HUES48 (cell line): ENCODE measurements around the gene CHD6.

Source experiments
- H3K27ac ChIP-seq: one replicate; pipeline ENCODE4 v1.7.0; 2013; ENCODE audit warnings: low read depth, low read length, inconsistent platforms
- H3K27me3 ChIP-seq: 2 replicates; pipeline ENCODE4 v1.6.1; 2013; ENCODE audit warnings: mild to moderate bottlenecking, low read length; ENCODE audit not compliant: control insufficient read depth, insufficient read depth
- H3K36me3 ChIP-seq: 2 replicates; pipeline ENCODE4 v1.6.1; 2013; ENCODE audit warnings: low read length; ENCODE audit not compliant: control insufficient read depth, insufficient read depth
- H3K4me1 ChIP-seq: 2 replicates; pipeline ENCODE4 v1.6.1; 2013; ENCODE audit warnings: mild to moderate bottlenecking, low read length; ENCODE audit not compliant: control insufficient read depth, insufficient read depth
- H3K4me3 ChIP-seq: 2 replicates; pipeline ENCODE4 v1.5.1; 2013; ENCODE audit warnings: mild to moderate bottlenecking, low read depth, low read length
- H3K9ac ChIP-seq: 2 replicates; pipeline ENCODE4 v1.6.1; 2013; ENCODE audit warnings: mild to moderate bottlenecking, low read depth, low read length, moderate library complexity
- H3K9me3 ChIP-seq: 2 replicates; pipeline ENCODE4 v1.6.1; 2013; ENCODE audit warnings: low read length; ENCODE audit not compliant: control insufficient read depth, insufficient read depth

The CHD6 gene

DNA sequence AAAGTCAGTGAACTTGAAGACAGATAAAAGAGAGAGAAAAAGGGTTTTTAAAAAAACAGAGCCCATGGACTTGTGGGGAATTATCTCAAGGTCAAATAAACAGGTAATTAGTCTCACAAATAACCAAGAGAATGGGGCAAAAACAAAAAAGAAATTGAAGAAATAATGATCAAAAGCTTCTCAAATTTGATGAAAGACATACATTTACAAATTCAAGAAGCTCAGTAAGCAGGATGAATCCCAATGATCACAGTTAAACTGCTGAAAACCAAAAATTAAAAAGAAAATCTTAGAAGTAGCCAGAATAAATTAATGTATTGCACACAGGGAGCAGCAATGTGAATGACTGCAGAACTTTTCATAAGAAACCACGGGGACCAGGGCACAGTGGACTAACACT is 139.1 kb downstream of the CHD6 start:
- no peaks in the 10 kb centered on the region for H3K9me3 ChIP-seq
- no peaks in the 10 kb centered on the region for H3K4me1 ChIP-seq
- no peaks in the 10 kb centered on the region for H3K27me3 ChIP-seq
- H3K27ac ChIP-seq: no peak overlapping the region
- H3K36me3 ChIP-seq: peaks cover 49% of the 10 kb centered on the region
- no peak overlapping the region for H3K9ac ChIP-seq
- H3K4me3 ChIP-seq: no peak overlapping the region

DNA sequence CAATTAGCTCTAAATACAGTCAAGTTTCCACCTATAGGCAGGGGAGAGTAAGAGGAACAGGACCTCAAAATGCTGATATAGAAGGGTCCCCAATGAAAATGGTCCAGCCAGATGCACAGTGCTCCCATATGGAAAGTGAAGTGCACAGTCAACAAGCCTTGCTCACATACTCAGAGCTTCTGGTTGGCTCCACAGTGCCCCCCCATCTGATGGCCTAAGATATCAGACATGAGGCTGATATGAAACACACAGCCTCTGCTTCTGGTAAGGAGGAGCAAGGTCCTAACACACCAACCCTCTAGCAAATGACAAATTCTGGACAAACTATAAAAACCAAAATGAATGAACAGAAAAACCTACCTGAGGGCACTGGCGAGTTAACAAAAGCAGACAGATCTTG is 140.2 kb downstream of the CHD6 start:
- Histone ChIP-seq H3K4me3 (no peak overlapping the region), H3K9me3 (no peaks in the 10 kb centered on the region), H3K4me1 (no peaks in the 10 kb centered on the region), H3K27ac (no peak overlapping the region), H3K9ac (no peak overlapping the region), H3K27me3 (no peaks in the 10 kb centered on the region), H3K36me3 (peaks cover 48% of the 10 kb centered on the region)

DNA sequence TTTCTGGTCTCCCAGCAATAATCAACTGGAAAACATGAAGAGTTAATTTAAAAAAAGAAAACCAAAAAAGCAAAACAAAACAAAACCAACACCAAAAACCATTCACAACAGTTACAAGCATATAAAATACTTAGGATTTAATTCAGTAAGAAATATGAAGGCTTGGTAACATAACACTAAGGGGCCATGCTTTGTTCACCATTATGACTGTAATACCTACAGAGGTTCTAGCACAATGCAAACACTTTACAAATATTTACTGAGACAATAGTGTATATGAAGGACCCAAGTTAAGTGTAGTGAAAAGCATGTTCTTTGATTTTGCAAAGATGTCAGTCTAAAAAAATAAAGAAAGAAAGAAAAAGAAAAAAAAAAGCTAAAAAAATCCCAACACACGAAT is 141.7 kb downstream of the CHD6 start:
- Histone ChIP-seq H3K9me3 (no peaks in the 10 kb centered on the region), H3K4me1 (no peaks in the 10 kb centered on the region), H3K9ac (no peak overlapping the region), H3K27ac (no peak overlapping the region), H3K27me3 (no peaks in the 10 kb centered on the region), H3K36me3 (peaks cover 46% of the 10 kb centered on the region), H3K4me3 (no peak overlapping the region)

DNA sequence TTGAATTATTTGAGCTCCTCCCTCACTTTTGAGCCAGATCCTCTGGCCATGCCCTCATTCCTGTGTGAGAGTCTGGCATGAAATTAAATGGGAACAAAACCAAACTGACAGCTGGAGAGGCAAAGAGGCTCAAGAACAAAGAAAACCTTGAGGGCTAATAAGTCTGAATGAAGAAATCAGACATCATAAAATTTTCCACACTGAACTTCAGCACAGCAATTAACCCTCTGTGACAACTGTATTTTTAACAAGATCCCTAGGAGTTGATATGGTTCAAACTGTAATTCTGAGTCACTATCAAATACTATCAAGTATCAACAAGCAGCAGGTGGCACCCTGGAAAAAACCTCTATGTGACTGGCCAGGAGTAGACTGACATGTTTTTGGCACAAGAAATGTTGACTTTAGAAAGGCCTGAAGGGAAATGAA is 142.2 kb downstream of the CHD6 start:
- H3K27me3 ChIP-seq: no peaks in the 10 kb centered on the region
- H3K4me1 ChIP-seq: no peaks in the 10 kb centered on the region
- peaks cover 46% of the 10 kb centered on the region for H3K36me3 ChIP-seq
- H3K9me3 ChIP-seq: no peaks in the 10 kb centered on the region
- H3K27ac ChIP-seq: no peak overlapping the region
- H3K4me3 ChIP-seq: no peak overlapping the region
- no peak overlapping the region for H3K9ac ChIP-seq

GRCh38 chr20:41475503-41475902 is 142.7 kb downstream of the CHD6 start:
- Histone ChIP-seq H3K4me3 (no peak overlapping the region), H3K4me1 (no peaks in the 10 kb centered on the region), H3K36me3 (peaks cover 49% of the 10 kb centered on the region), H3K9me3 (no peaks in the 10 kb centered on the region), H3K27me3 (no peaks in the 10 kb centered on the region), H3K27ac (no peak overlapping the region), H3K9ac (no peak overlapping the region)

GRCh38 chr20:41470362-41471095 is 147.6 kb downstream of the CHD6 start:
- Histone ChIP-seq H3K9me3 (no peaks in the 10 kb centered on the region), H3K9ac (no peak overlapping the region), H3K4me1 (no peaks in the 10 kb centered on the region), H3K27me3 (no peaks in the 10 kb centered on the region), H3K27ac (no peak overlapping the region), H3K4me3 (no peak overlapping the region), H3K36me3 (peaks cover 69% of the 10 kb centered on the region)

DNA sequence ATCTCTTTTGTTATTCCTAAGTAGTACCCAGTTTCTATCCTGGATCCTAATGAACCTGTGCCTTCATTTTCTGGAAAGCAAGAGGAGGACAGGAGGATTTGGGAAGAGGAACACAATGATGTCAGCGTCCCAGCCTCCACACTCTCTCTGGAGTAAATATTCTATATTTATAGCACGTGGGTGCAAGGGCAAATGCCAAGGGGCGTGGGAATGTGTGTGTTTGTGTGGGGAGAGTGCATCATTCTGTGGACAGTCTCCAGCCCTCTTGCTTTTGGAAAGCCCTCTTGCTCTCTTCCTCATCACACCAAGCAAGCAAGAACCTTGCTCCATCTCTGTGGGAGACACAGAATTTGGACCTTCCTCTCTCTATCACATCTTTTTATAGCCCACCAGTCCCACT is 148.3 kb downstream of the CHD6 start:
- peaks cover 68% of the 10 kb centered on the region for H3K36me3 ChIP-seq
- no peaks in the 10 kb centered on the region for H3K4me1 ChIP-seq
- no peak overlapping the region for H3K9ac ChIP-seq
- no peak overlapping the region for H3K4me3 ChIP-seq
- no peak overlapping the region for H3K27ac ChIP-seq
- no peaks in the 10 kb centered on the region for H3K9me3 ChIP-seq
- no peaks in the 10 kb centered on the region for H3K27me3 ChIP-seq

DNA sequence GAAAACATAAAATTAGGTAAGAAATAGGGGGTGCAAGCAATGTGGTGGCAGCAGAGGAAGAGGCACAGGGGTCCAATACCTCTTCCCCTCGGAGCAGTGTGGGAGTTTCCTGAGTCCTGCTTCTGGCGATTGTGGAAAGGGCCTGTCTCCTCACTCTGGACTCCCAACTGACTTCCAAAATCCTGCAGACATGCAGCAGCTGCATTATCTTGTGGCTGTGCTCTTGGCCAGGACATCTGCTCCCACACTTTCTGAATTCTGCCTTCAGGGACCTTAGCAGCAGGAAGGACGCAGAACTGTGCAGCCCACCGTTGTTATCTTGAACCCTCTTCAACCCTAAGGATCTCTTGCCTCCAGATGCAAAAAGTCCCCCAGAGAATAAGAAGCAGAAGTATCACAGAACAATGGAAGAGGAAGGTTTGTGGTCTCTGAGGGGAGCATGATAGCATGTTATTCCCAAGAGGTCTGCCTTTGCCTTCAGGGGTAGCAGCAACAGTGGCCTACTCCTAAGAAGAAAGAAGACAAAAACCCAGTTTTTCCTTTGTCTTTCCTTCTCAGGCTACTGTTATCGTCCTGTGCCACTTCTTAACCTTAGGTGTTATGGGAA is 149.1 kb downstream of the CHD6 start:
- Histone ChIP-seq H3K27me3 (no peaks in the 10 kb centered on the region), H3K9me3 (no peaks in the 10 kb centered on the region), H3K36me3 (peaks cover 73% of the 10 kb centered on the region), H3K27ac (no peak overlapping the region), H3K9ac (no peak overlapping the region), H3K4me1 (no peaks in the 10 kb centered on the region), H3K4me3 (no peak overlapping the region)

- no peaks in the 10 kb centered on the region for H3K4me1 ChIP-seq
- H3K36me3 ChIP-seq: peaks cover 61% of the 10 kb centered on the region
- H3K9me3 ChIP-seq: peaks cover under 1% of the 10 kb centered on the region; the same call in 1 of the 2 replicates
- H3K9ac ChIP-seq: no peak overlapping the region
- H3K4me3 ChIP-seq: no peak overlapping the region
- H3K27ac ChIP-seq: no peak overlapping the region
- no peaks in the 10 kb centered on the region for H3K27me3 ChIP-seq
These were observed 150.5 kb downstream of the CHD6 start for GRCh38 chr20:41467690-41468089.

GRCh38 chr20:41467220-41467619 is 151.0 kb downstream of the CHD6 start:
- H3K4me3 ChIP-seq: no peak overlapping the region
- H3K27ac ChIP-seq: no peak overlapping the region
- H3K9ac ChIP-seq: no peak overlapping the region
- peaks cover 61% of the 10 kb centered on the region for H3K36me3 ChIP-seq
- no peaks in the 10 kb centered on the region for H3K27me3 ChIP-seq
- H3K4me1 ChIP-seq: no peaks in the 10 kb centered on the region
- peaks cover 5% of the 10 kb centered on the region; the same call in 1 of the 2 replicates for H3K9me3 ChIP-seq

GRCh38 chr20:41463567-41463966 is 154.6 kb downstream of the CHD6 start:
- Histone ChIP-seq H3K9ac (no peak overlapping the region), H3K4me1 (no peaks in the 10 kb centered on the region), H3K27me3 (no peaks in the 10 kb centered on the region), H3K36me3 (peaks cover 43% of the 10 kb centered on the region), H3K27ac (no peak overlapping the region), H3K4me3 (no peak overlapping the region), H3K9me3 (peaks cover 24% of the 10 kb centered on the region)
